ACC112 (cell line): Measurements from ENCODE around the gene MMP8.
A peak's percentile ranks its signal among the peaks of the same experiment; 100 is the strongest.

Experiments used
- H2AFZ ChIP-seq: fragments of 200-600 bp; sonication (generic); one replicate; pipeline ENCODE4 v1.6.0; 2017; ENCODE audit warnings: antibody characterized with exemption, low read length; ENCODE audit not compliant: unreplicated experiment
- H3K27ac ChIP-seq: fragments of 200-600 bp; sonication (generic); 2 replicates; pipeline ENCODE4 v1.5.1; 2014; ENCODE audit warnings: low read depth, mild to moderate bottlenecking, antibody characterized with exemption, low read length, moderate library complexity
- H3K27me3 ChIP-seq: fragments of 200-600 bp; sonication (generic); 2 replicates; pipeline ENCODE4 v1.6.1; 2014; ENCODE audit warnings: mild to moderate bottlenecking, antibody characterized with exemption, low read length, moderate library complexity, mixed read lengths; ENCODE audit not compliant: insufficient read depth
- H3K36me3 ChIP-seq: fragments of 200-600 bp; sonication (generic); 2 replicates; pipeline ENCODE4 v1.6.1; 2016; ENCODE audit warnings: mild to moderate bottlenecking, antibody characterized with exemption, low read length, moderate library complexity, mixed read lengths; ENCODE audit not compliant: insufficient read depth
- H3K4me1 ChIP-seq: fragments of 200-600 bp; sonication (generic); one replicate; pipeline ENCODE4 v1.6.1; 2016; ENCODE audit warnings: low read length, mixed read lengths; ENCODE audit not compliant: insufficient read depth, unreplicated experiment, control insufficient read depth
- H3K4me3 ChIP-seq: fragments of 200-600 bp; sonication (generic); 2 replicates; pipeline ENCODE4 v1.5.1; 2014; ENCODE audit warnings: mild to moderate bottlenecking, low read depth, low read length
- H3K79me2 ChIP-seq: fragments of 200-600 bp; sonication (generic); one replicate; pipeline ENCODE4 v1.6.0; 2016; ENCODE audit warnings: low read length; ENCODE audit not compliant: control insufficient read depth, unreplicated experiment, insufficient read depth

Gene MMP8, protein sequence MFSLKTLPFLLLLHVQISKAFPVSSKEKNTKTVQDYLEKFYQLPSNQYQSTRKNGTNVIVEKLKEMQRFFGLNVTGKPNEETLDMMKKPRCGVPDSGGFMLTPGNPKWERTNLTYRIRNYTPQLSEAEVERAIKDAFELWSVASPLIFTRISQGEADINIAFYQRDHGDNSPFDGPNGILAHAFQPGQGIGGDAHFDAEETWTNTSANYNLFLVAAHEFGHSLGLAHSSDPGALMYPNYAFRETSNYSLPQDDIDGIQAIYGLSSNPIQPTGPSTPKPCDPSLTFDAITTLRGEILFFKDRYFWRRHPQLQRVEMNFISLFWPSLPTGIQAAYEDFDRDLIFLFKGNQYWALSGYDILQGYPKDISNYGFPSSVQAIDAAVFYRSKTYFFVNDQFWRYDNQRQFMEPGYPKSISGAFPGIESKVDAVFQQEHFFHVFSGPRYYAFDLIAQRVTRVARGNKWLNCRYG

DNA sequence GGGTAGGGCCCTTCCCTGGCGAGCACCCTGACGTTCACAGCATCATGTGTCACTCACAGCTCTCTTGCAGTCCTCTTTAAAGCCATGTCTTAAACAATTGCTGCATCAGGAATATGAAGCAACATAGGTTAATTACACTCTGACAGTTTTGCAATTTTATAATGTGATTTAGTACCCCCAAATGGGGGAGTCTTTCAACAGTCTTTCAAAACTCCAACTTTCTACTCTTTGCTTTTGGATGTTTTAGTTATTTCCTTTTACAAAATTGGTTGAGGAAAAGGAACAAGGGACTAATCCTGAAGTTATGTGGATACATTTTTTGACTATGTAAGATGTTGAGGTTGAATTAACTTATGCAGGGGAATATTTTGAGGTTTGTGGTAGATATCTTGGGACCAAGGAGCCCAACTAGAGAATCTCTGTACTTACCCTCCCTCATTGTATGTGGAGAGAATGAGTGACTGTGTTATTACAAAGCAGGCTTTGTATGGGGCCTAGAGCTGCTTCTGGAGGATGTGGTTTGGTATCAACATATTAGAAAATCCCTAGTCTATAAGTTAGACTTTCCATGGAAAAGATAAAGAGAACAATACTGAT lies at the start of gene MMP8:
Gene MMP8 (minus strand): TSS at position 51 of the 597 bp plus-strand sequence. CDS start 99 bp downstream, outside the sequence.
- H2AFZ ChIP-seq: no peak within 1 kb of the TSS
- H3K4me3 ChIP-seq: no peak within 1 kb of the TSS
- H3K36me3 ChIP-seq: no peaks in the 10 kb centered on the region
- peaks cover 21% of the 10 kb centered on the region for H3K27me3 ChIP-seq
- H3K79me2 ChIP-seq: no peaks in the 10 kb centered on the region
- no peak within 1 kb of the TSS for H3K27ac ChIP-seq
- H3K4me1 ChIP-seq: peaks cover 11% of the 10 kb centered on the region

DNA sequence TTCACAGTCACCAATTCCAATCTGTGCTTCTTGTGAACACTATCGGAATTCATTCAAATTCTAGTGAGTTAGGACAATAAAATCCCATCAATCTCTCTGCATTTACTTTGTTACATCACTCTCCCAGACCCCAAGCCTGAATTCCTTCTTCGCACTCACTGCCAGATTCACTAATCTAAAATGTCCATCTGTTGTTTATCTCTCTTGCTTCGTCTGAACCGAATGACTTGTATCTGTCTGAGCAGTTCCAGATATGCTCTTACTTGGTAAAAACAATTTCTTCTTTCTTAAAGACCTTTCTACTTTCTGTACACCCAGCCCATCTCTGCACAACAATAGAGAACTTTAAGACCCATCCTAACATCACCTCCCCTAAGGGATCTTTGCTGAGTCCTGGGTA lies 48.6 kb upstream of the MMP8 start:
- no peaks in the 10 kb centered on the region for H3K4me1 ChIP-seq
- no peaks in the 10 kb centered on the region for H3K79me2 ChIP-seq
- no peaks in the 10 kb centered on the region for H3K36me3 ChIP-seq
- H3K4me3 ChIP-seq: no peak overlapping the region
- H2AFZ ChIP-seq: no peak overlapping the region
- H3K27me3 ChIP-seq: peaks cover 8% of the 10 kb centered on the region; the same call in 1 of the 2 replicates
- no peak overlapping the region for H3K27ac ChIP-seq

DNA sequence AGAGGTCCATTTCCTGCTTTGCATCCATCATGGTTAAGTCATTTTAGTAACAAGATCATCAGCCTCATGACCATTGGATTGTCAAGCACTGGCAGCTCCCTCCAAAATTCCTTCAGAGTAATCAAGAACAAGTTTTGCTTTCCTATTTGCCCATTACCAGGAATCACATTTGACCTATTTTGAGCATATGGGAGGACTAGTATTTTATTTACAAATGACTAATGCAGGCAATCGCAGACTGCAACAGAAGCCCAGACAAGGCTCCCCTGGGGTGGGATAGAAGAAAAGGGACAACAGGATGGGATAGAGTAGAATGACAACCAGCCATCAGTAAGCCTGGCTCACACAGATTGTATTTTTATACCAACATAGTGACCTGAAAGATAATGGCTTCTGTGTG lies 46.6 kb upstream of the MMP8 start:
- no peaks in the 10 kb centered on the region for H3K4me1 ChIP-seq
- H3K36me3 ChIP-seq: no peaks in the 10 kb centered on the region
- peaks cover 21% of the 10 kb centered on the region for H3K27me3 ChIP-seq
- H3K79me2 ChIP-seq: no peaks in the 10 kb centered on the region
- H3K4me3 ChIP-seq: no peak overlapping the region
- no peak overlapping the region for H3K27ac ChIP-seq
- no peak overlapping the region for H2AFZ ChIP-seq

DNA sequence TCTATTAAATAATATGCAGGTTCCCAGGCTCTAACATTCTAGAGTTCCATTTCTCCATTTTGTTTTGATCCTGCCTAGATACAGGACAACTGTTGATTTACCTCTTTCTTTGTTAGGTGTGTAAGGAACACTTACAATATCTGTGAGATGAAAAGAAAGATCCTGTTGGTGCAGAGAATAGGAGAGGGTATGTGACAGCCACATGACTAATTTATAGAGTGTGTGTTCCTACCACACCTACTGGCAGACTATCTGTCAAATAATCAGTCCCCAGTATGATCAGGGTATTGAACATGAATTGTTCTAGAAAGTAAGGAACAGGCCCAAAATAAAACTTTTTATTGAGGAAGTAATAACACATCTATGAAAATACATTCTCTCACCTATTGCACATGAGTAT lies 45.4 kb upstream of the MMP8 start:
- Histone ChIP-seq H3K36me3 (no peaks in the 10 kb centered on the region), H3K27me3 (peaks cover 33% of the 10 kb centered on the region), H3K4me1 (no peaks in the 10 kb centered on the region), H3K4me3 (no peak overlapping the region), H3K27ac (no peak overlapping the region), H2AFZ (no peak overlapping the region), H3K79me2 (no peaks in the 10 kb centered on the region)

DNA sequence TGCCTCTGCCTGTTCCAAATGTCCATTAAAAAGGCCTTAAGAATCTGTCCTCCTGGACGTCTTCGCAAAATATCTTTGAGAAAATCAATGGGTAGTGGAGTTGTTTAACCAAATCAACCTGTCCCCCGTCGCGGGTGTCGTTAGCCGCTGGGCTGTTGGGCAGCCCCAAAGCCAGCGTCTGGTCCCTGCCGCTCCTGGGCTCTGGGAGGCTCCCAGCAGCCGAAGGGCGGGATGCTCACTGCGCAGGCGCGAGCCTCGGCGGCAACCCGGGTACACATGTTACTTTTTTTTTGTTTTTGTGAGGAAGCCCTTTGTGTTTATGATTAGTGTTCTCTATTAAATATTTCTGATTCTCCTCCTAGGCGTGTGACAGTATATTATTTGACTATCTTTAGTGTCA lies 43.0 kb upstream of the MMP8 start:
- H3K4me3 ChIP-seq: no peak overlapping the region
- no peaks in the 10 kb centered on the region for H3K36me3 ChIP-seq
- H3K27me3 ChIP-seq: peaks cover 41% of the 10 kb centered on the region
- H3K27ac ChIP-seq: no peak overlapping the region
- H3K79me2 ChIP-seq: no peaks in the 10 kb centered on the region
- H2AFZ ChIP-seq: no peak overlapping the region
- H3K4me1 ChIP-seq: peaks cover 11% of the 10 kb centered on the region

DNA sequence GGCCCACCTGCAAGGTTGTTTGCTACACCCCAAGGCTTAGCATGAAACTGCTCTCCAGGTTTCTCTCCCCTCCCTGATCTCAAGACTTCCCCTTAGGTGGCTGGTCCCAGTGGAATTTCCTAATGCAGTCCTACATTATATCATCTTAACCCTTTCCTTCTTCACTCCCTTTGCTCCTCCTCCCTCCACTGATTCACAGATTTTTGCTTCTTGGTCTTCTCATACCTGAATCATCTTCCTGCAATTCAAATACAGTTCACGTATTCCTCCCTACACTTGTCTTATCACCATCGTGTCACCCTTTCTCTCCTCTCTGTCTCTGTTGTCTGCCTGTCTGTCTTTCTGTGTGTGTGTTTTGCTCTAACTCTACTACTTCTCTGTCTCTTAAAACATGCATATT lies 38.7 kb upstream of the MMP8 start:
- Histone ChIP-seq H3K4me1 (peaks cover 36% of the 10 kb centered on the region), H3K36me3 (no peaks in the 10 kb centered on the region), H3K27ac (no peak overlapping the region), H2AFZ (no peak overlapping the region), H3K4me3 (no peak overlapping the region), H3K79me2 (no peaks in the 10 kb centered on the region), H3K27me3 (peaks cover 45% of the 10 kb centered on the region)

DNA sequence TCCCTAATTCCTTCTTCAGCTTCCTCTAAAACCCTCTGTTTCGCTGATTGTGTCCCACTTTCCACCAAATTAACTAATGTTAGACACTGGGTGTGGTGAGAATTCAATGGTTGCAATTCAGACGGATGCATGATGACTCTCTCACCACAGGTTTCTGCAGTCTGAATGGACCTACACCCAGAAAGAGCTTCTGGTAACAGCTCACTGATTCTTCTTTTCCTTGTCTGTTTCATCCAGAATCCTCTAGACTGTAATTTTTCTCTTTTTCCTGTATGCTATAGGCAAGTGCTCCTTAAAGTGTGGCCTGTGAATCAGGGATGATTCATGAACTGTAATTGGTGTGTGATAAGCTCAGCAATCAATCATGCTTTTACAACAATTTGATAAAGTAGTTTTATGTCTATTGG lies 37.6 kb upstream of the MMP8 start:
- Histone ChIP-seq H3K27me3 (peaks cover 44% of the 10 kb centered on the region), H3K4me1 (peaks cover 38% of the 10 kb centered on the region), H3K4me3 (no peak overlapping the region), H2AFZ (no peak overlapping the region), H3K36me3 (no peaks in the 10 kb centered on the region), H3K27ac (no peak overlapping the region), H3K79me2 (no peaks in the 10 kb centered on the region)

DNA sequence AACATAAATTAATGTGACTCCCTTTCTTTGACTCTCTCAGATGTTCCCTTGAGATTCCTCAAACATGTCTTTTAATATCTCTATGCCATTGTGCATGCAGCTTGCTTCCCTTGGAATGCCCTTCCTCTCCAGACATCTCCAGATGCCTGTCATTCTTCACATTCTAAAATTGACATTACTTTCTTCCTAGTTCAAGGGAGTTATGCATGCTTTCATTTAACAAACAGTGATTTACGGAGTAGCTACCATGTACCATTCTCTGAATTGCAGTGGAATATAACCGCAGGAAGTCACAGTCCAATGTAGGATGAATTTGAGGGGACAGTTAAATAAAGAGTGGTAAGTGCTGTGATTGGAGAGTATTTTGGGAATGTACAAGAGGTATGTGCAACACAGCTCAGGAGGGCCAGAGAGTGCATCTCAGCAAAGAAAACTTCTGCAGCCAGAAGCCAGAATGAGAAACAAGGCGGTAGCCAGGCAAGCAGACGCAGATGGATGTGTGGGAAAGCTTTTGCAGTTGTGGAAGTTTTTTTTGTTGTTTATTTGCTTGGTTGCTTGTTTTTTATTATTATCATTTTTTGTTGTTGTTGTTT lies 37.0 kb upstream of the MMP8 start:
- Histone ChIP-seq H3K79me2 (no peaks in the 10 kb centered on the region), H3K4me1 (peaks cover 38% of the 10 kb centered on the region), H2AFZ (no peak overlapping the region), H3K36me3 (no peaks in the 10 kb centered on the region), H3K27me3 (peaks cover 45% of the 10 kb centered on the region), H3K27ac (no peak overlapping the region), H3K4me3 (no peak overlapping the region)

DNA sequence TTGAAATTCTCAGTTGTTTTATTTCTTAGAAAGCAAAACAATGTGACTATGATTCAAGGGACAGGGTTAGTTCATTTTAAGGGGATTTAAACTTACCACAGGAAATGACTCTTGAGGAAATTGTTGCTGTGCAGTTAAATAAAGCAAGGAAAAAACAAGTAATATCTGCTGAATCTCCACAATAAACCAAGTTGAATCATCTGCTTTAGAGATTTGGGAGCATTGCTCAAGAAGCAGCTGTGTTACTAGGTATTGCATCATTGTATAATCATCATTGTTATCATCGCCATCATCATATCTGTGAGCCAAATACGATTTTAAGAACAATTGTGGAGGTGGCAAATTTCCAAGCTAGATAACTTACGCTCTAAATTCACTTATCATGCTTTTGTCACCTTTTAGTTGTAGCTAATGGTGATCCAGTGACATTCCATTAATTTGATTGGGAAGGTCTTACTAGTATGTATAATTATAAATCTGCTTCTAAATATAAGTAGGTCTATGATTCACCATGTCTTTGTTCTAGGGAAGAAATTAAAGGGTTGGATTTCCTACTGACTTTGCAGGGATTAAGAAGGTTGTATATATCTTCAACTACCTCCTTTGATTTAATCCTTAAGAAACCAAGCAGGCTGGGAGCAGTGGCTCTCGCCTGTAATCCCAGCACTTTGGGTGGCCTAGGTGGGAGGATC lies 35.7 kb upstream of the MMP8 start:
- H3K27ac ChIP-seq: peak overlapping the region; percentile 63
- H3K4me1 ChIP-seq: peaks cover 38% of the 10 kb centered on the region
- H3K36me3 ChIP-seq: no peaks in the 10 kb centered on the region
- peaks cover 42% of the 10 kb centered on the region for H3K27me3 ChIP-seq
- no peak overlapping the region for H2AFZ ChIP-seq
- H3K79me2 ChIP-seq: no peaks in the 10 kb centered on the region
- H3K4me3 ChIP-seq: no peak overlapping the region

DNA sequence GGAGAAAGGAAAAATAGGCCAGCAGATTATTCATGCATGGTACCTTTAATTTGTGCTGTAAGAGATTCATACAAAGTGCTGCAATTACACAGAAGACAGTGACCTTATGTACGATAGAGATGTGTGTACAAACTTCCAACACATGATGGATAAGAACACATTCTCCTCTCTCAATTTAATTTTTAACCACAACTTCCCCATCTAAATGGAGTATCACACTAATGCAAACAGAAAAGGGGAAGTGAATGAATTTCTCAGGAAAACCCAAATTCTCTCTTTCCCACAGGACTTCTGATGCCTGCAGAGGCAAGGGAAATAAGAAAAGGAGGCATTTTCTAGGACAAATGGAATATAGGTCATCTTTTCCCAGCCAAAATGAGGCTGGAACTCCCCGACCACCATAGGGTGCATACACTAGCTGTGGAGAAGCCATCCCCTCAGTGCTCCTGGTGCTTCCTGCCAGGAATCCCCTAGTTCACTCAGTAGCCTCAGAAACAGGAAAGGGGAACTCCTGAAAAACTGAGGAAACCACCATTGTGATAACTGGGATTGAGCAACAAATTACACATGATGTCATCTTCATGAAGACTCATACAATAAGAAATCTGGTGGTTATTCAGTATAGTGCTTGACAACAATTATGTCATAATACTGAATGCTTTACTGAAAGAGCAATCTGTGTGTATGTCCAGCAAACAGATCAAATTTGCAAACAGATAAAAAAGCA lies 33.2 kb upstream of the MMP8 start:
- Histone ChIP-seq H3K79me2 (no peaks in the 10 kb centered on the region), H3K27me3 (peaks cover 54% of the 10 kb centered on the region), H3K36me3 (no peaks in the 10 kb centered on the region), H3K4me1 (peaks cover 28% of the 10 kb centered on the region), H2AFZ (no peak overlapping the region), H3K4me3 (no peak overlapping the region), H3K27ac (no peak overlapping the region)
